K562 (cell line): ENCODE results near the gene PELI1. TPM values are rescaled to one million over a fixed set of nuclear protein-coding genes. Genes with fewer than 3 reads are reported as not detected.

ENCODE experiments used
- ATAC-seq: fragments of 200-7000 bp; cut with Tn5 transposase; 3 replicates; pipeline ENCODE4 v1.9.1; 2020; ENCODE audit warnings: moderate library complexity
- BruUV-seq: library from RNA; stranded (reverse); fragments of 400-500 nt; replicated peaks from 2 replicates; lab custom pipeline; 2021; lab: Mats Ljungman, UMichigan
- CTCF ChIA-PET: fragments of 300-600 bp; formaldehyde crosslinking; extraction: SDS; loops from one replicate; lab custom pipeline; 2021; ENCODE audit warnings: low intra/inter-chr PET ratio; lab: Yijun Ruan, JAX
- POLR2A ChIA-PET: fragments of 300-600, 350-650 bp; sonication (Branson Sonifier 250); formaldehyde crosslinking; extraction: SDS; loops from one replicate; lab custom pipeline; 2021; ENCODE audit warnings: antibody characterized with exemption, inconsistent platforms; lab: Yijun Ruan, JAX
- DNase-seq, 4 experiments: peaks; one replicate each; pipeline versions ENCODE4 v3.0.0 to v3.0.0-alpha.2; 2011 to 2018; ENCODE audit warnings: low spot score in 3 of 4, mixed read lengths in 3 of 4; ENCODE audit errors: extremely low read depth in 1 of 4
- FAIRE-seq: peaks from 2 replicates; lab custom pipeline; 2011; peaks lifted over from hg19 to GRCh38; lab: Jason Lieb, UNC
- H2AFZ ChIP-seq: 2 replicates; pipeline ENCODE4 v1.6.0; 2011; ENCODE audit warnings: low read depth, low read length, control low read depth, inconsistent platforms
- H3K27ac ChIP-seq: fragments of 200-600 bp; 3 replicates; pipeline ENCODE4 v1.8.0; 2011; ENCODE audit warnings: low read depth, mild to moderate bottlenecking, control low read depth, inconsistent platforms, low read length, moderate library complexity, mixed read lengths; ENCODE audit errors: extremely low read depth
- H3K27me3 ChIP-seq, 2 experiments: fragments of 300-600 bp in 1 of 2; 2 replicates in 1 of 2; 3 replicates in 1 of 2; pipeline versions ENCODE4 v1.6.0 to v1.8.0; 2011; ENCODE audit warnings: inconsistent platforms in 2 of 2, low read length in 2 of 2, mild to moderate bottlenecking in 1 of 2, mixed read lengths in 1 of 2, moderate library complexity in 1 of 2; ENCODE audit not compliant: control insufficient read depth in 2 of 2, insufficient read depth in 2 of 2
- H3K36me3 ChIP-seq: fragments of 300-600 bp; 3 replicates; pipeline ENCODE4 v1.8.0; 2011; ENCODE audit warnings: mild to moderate bottlenecking, low read length, inconsistent platforms; ENCODE audit not compliant: control insufficient read depth, insufficient read depth
- H3K4me1 ChIP-seq, 2 experiments: fragments of 200-600 bp in 1 of 2; replicated peaks in 1 of 2; 2 replicates in 1 of 2; 3 replicates in 1 of 2; pipeline versions ENCODE4 v1.5.1 to v1.8.0; 2011; ENCODE audit warnings: inconsistent platforms in 2 of 2, low read length in 2 of 2, mild to moderate bottlenecking in 1 of 2, mixed read lengths in 1 of 2, moderate library complexity in 1 of 2; ENCODE audit not compliant: control insufficient read depth in 2 of 2, insufficient read depth in 2 of 2
- H3K4me2 ChIP-seq: 2 replicates; pipeline ENCODE4 v1.6.1; 2011; ENCODE audit warnings: low read length, control low read depth, inconsistent platforms, mixed read lengths; ENCODE audit not compliant: insufficient read depth
- H3K4me3 ChIP-seq: fragments of 200-600 bp; sonication (generic), shearing (Covaris generic); 2 replicates; pipeline ENCODE4 v1.5.1; 2016; ENCODE audit warnings: control low read depth, inconsistent platforms
- H3K79me2 ChIP-seq: fragments of 200-600 bp; 3 replicates; pipeline ENCODE4 v1.8.0; 2011; ENCODE audit warnings: low read length, inconsistent platforms; ENCODE audit not compliant: control insufficient read depth, insufficient read depth
- H3K9ac ChIP-seq, 2 experiments: 2 replicates each; pipeline versions ENCODE4 v1.6.0 to v1.6.1; 2011; ENCODE audit warnings: low read depth in 2 of 2, low read length in 2 of 2, control low read depth in 1 of 2, inconsistent platforms in 1 of 2, mild to moderate bottlenecking in 1 of 2, mixed read lengths in 1 of 2; ENCODE audit not compliant: insufficient read depth in 1 of 2
- H3K9me1 ChIP-seq: one replicate; pipeline ENCODE4 v1.6.0; 2011; ENCODE audit warnings: inconsistent platforms, mild to moderate bottlenecking, low read length, moderate library complexity; ENCODE audit not compliant: control insufficient read depth, insufficient read depth
- H3K9me3 ChIP-seq: replicated peaks from 2 replicates; pipeline ENCODE4 v1.5.1; 2011; ENCODE audit warnings: low read depth, low read length, inconsistent platforms; ENCODE audit not compliant: control insufficient read depth, insufficient read depth
- H4K20me1 ChIP-seq: replicated peaks from 2 replicates; pipeline ENCODE4 v1.6.1; 2011; ENCODE audit warnings: low read length, inconsistent platforms, mixed read lengths; ENCODE audit not compliant: control insufficient read depth, insufficient read depth
- BCOR ChIP-seq: fragments of 450-650 bp; IDR thresholded peaks from 2 replicates; pipeline ENCODE4 v1.6.1; 2016
- MAFG ChIP-seq: fragments of 450-650 bp; conservative IDR thresholded peaks from 2 replicates; pipeline ENCODE4 v1.6.1; 2016; ENCODE audit warnings: missing genetic modification characterization, missing compliant biosample characterization
- NFE2L1 ChIP-seq: fragments of 450-650 bp; IDR thresholded peaks from 2 replicates; pipeline ENCODE4 v1.6.1; 2016; ENCODE audit warnings: missing genetic modification characterization, low read depth, mild to moderate bottlenecking, missing compliant biosample characterization, moderate library complexity, borderline replicate concordance
- RBM25 ChIP-seq: fragments of 200-400 bp; formaldehyde crosslinking; IDR thresholded peaks from 2 replicates; pipeline ENCODE4 v1.6.1; 2018; ENCODE audit warnings: low read length, low read depth, moderate library complexity; ENCODE audit not compliant: severe bottlenecking
- U2AF1 ChIP-seq: fragments of 200-400 bp; formaldehyde crosslinking; optimal IDR thresholded peaks from 2 replicates; pipeline ENCODE3; 2017; ENCODE audit warnings: mild to moderate bottlenecking, low read depth, low read length, moderate library complexity
- ZFP36 ChIP-seq: fragments of 150-350 bp; IDR thresholded peaks from 2 replicates; pipeline ENCODE4 v1.6.1; 2018; ENCODE audit warnings: low read length, low read depth; ENCODE audit not compliant: partially characterized antibody
- ZNF124 ChIP-seq: sonication (generic); formaldehyde crosslinking; IDR thresholded peaks from 2 replicates; pipeline ENCODE4 v1.8.1; 2022; ENCODE audit warnings: missing genetic modification reagents
- WGBS: fragments of 100-300 bp; shearing (Covaris generic); methylation state at CpG from one replicate; pipeline ENCODE4 v1.1.6; 2016; ENCODE audit warnings: low coverage, mixed read lengths; ENCODE audit not compliant: insufficient coverage; ENCODE audit errors: missing lambda C conversion rate; 5-methylcytosine and 5-hydroxymethylcytosine counted together
- in situ Hi-C: fragments of 300-500 bp; cut with MboI; formaldehyde crosslinking; loops from 4 replicates; pipeline ENCODE4 v1.15.0; 2018; ENCODE audit warnings: inconsistent platforms, mixed read lengths
- intact Hi-C: fragments of 100-400 bp; cut with micrococcal nuclease; formaldehyde crosslinking; loops from 2 replicates; pipeline ENCODE4 v1.14.2; 2022
- polyA plus RNA-seq, 8 experiments: library from polyadenylated mRNA; depleted of rRNA in 4 of 8; stranded (reverse) in 5 of 8; unstranded in 3 of 8; fragments of >200 nt; fragmentation: Nextera tagmentation in 2 of 8; fragmentation: Illumina TruSeq in 1 of 8; extraction: Ambion mirVana in 2 of 8; extraction: Trizol in 1 of 8; gene quantifications; 2 replicates each; pipeline versions ENCODE4 v1.2.1 to v1.2.3, GENCODE V29; 2011 to 2014; ENCODE audit warnings: inconsistent platforms in 1 of 8, missing spikeins in 1 of 8
- total RNA-seq, 7 experiments: library from RNA; depleted of rRNA in 6 of 7; stranded (reverse); fragments of >200 nt in 6 of 7; fragmentation: Illumina TruSeq in 2 of 7; extraction: Trizol in 2 of 7; gene quantifications; 2 replicates each; pipeline versions ENCODE4 v1.2.1 to v1.2.3, GENCODE V29; 2011 to 2021; ENCODE audit warnings: low replicate concordance in 1 of 7

PELI1 gene
- total and polyA plus RNA-seq, 9 of the 15 experiments (the other 6 are each of a cell fraction or from before 2014, with no cell fraction given), result 3.3 to 19.2 (median 12.5) TPM

DNA sequence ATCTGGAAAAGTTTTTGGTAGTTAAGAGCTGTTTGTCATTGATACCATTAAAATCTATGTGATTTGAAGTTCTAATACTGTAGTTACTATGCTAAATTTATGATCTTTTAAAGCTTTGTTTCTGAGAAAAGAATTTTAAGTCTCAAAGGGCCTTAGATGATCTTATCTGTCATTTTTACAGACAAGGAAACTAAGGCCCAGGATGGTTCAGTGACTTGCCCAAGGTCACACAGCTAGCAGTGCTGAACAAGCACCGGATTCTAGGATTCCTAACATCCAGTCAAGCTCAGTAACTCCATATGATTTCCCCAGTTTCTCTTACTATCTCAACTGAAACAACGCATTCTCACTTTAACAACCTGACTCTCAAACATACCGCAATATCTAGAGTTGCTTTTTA, 37.7 kb downstream of the PELI1 start:
- H4K20me1 ChIP-seq, result no peaks in the 10 kb centered on the region
- TF ChIP-seq ZNF124 (CRISPR knock-in tag) (no peak), MAFG (tag) (no peak), ZFP36 (peak; percentile 78), U2AF1 (no peak), NFE2L1 (tag) (no peak), BCOR (peak; percentile 40; the same call in 1 of the 2 replicates), RBM25 (peak; percentile 91)
- TF ChIP-seq, all 486 proteins: peak for 3
- no TSS peak for BruUV-seq
- intact Hi-C loops, result no loop called here
- Histone ChIP-seq H3K9ac (no peak overlapping the region), H3K9me1 (no peaks in the 10 kb centered on the region), H3K4me3 (no peak overlapping the region), H3K27ac (no peak overlapping the region), H3K27me3 (no peaks in the 10 kb centered on the region), H3K79me2 (peaks cover 15% of the 10 kb centered on the region; the same call in 2 of the 3 replicates), H3K4me1 (no peaks in the 10 kb centered on the region), H3K4me2 (no peak overlapping the region), H2AFZ (no peak overlapping the region), H3K36me3 (peaks cover 19% of the 10 kb centered on the region; the same call in 1 of the 3 replicates), H3K9me3 (no peaks in the 10 kb centered on the region)
- ChIA-PET POLR2A (interaction anchor here (0.8 to 1.8 kb wide), 3 partner anchors 8 to 105 kb away, joined by 3 to 4 read pairs (median 3); no protein-coding TSS in a partner anchor), CTCF (no interaction called here)
- DNase-seq (no peak), FAIRE-seq (no peak), ATAC-seq (no peak)
- WGBS, result 97% methylated on average over 3 of the region's 3 CpGs
- in situ Hi-C loops, result no loop called here
